Lung (tissue), 12 donors: Measurements from ENCODE around the gene ESRRB. TPM values are rescaled to one million over a fixed set of nuclear protein-coding genes. Genes with fewer than 3 reads are reported as not detected.

Experiments used
- ATAC-seq: fragments of 200-7000 bp; cut with Tn5 transposase; one replicate; pipeline ENCODE4 v1.9.1; 2020; ENCODE audit warnings: moderate number of reproducible peaks; ENCODE audit not compliant: insufficient read depth, low FRiP score
- DNase-seq, 3 donors: peaks; one replicate each; pipeline ENCODE4 v3.0.0-alpha.2; 2013 to 2017
- H3K27ac ChIP-seq, 2 donors: one replicate each; pipeline ENCODE4 v1.5.1; 2013; ENCODE audit warnings: mild to moderate bottlenecking in 2 of 2, moderate library complexity in 2 of 2, control low read depth in 1 of 2, inconsistent platforms in 1 of 2, low read depth in 1 of 2, low read length in 1 of 2
- H3K27me3 ChIP-seq, 3 donors: one replicate each; pipeline ENCODE4 v1.5.1; 2013; ENCODE audit warnings: low read length in 2 of 3; ENCODE audit not compliant: control insufficient read depth in 3 of 3, insufficient read depth in 3 of 3
- H3K36me3 ChIP-seq, 4 donors: one replicate each; pipeline ENCODE4 v1.5.1; 2013; ENCODE audit warnings: low read length in 4 of 4, mild to moderate bottlenecking in 1 of 4, moderate library complexity in 1 of 4; ENCODE audit not compliant: control insufficient read depth in 4 of 4, insufficient read depth in 4 of 4
- H3K4me1 ChIP-seq, 5 donors: one replicate each; pipeline ENCODE4 v1.5.1; 2013; ENCODE audit warnings: low read length in 5 of 5, mild to moderate bottlenecking in 2 of 5, moderate library complexity in 1 of 5; ENCODE audit not compliant: control insufficient read depth in 5 of 5, insufficient read depth in 5 of 5
- H3K4me3 ChIP-seq: one replicate; pipeline ENCODE4 v1.5.1; 2013; ENCODE audit warnings: mild to moderate bottlenecking, control low read depth, moderate library complexity
- H3K9ac ChIP-seq, 2 donors: one replicate each; pipeline ENCODE4 v1.5.1; 2013; ENCODE audit warnings: low read length in 2 of 2, control low read depth in 1 of 2; ENCODE audit not compliant: insufficient read depth in 1 of 2
- H3K9me3 ChIP-seq, 4 donors: one replicate each; pipeline ENCODE4 v1.5.1; 2013; ENCODE audit warnings: low read length in 3 of 4, mild to moderate bottlenecking in 1 of 4, moderate library complexity in 1 of 4; ENCODE audit not compliant: control insufficient read depth in 4 of 4, insufficient read depth in 3 of 4
- CTCF ChIP-seq: IDR thresholded peaks from 2 replicates; pipeline ENCODE4 v1.5.1; 2012; ENCODE audit warnings: mild to moderate bottlenecking; ENCODE audit errors: control extremely low read depth, extremely low read depth
- WGBS, 2 donors: extraction: QIAGEN DNeasy Blood & Tissue Kit; methylation state at CpG; one replicate each; pipeline ENCODE4 v1.1.7; 2013; 5-methylcytosine and 5-hydroxymethylcytosine counted together
- polyA plus RNA-seq, 2 donors: library from polyadenylated mRNA; stranded (reverse); fragments of 200-250 nt; gene quantifications; one replicate each; pipeline ENCODE4 v1.2.1, GENCODE V29; 2013
- total RNA-seq, 2 donors: library from RNA; depleted of rRNA in 1 of 2; stranded (reverse); fragments of >200 nt in 1 of 2; gene quantifications; one replicate each; pipeline ENCODE4 v1.2.1, GENCODE V29; 2014 to 2021
- donor health status: control.
- donor health status: control.
- donor health status: Bipolar disorder and iron deficiency.
- donor health status: healthy.
- donor health status: DM: yes; HTN: yes; CAD: no.

Gene ESRRB
- total and polyA plus RNA-seq, 4 donors, result 0.02 to 0.26 (median 0.18) TPM

GRCh38 chr14:76464856-76465255 lies 88.9 kb downstream of the ESRRB start:
- 85 to 89% methylated on average over 4 of the region's 4 CpGs for WGBS, 2 donors
- H3K9ac ChIP-seq, result no peak overlapping the region
- no peak for TF ChIP-seq CTCF
- no peaks in the 10 kb centered on the region for H3K27me3 ChIP-seq
- ATAC-seq (no peak), DNase-seq (no peak)
- no peak overlapping the region for H3K27ac ChIP-seq
- H3K36me3 ChIP-seq, result no peaks in the 10 kb centered on the region
- H3K4me3 ChIP-seq, result no peak overlapping the region
- H3K9me3 ChIP-seq, result no peaks in the 10 kb centered on the region
- peaks cover 0 to 4% (median 2%) of the 10 kb centered on the region in 5 donors for H3K4me1 ChIP-seq

- no peak overlapping the region for H3K27ac ChIP-seq
- ATAC-seq (no peak), DNase-seq (no peak)
- H3K4me3 ChIP-seq, result no peak overlapping the region
- no peak overlapping the region for H3K9ac ChIP-seq
- peaks cover 0 to 4% (median 2%) of the 10 kb centered on the region in 5 donors for H3K4me1 ChIP-seq
- 70 to 81% methylated on average over 9 of the region's 9 CpGs for WGBS, 2 donors
- no peak for TF ChIP-seq CTCF
- H3K36me3 ChIP-seq, result no peaks in the 10 kb centered on the region
- no peaks in the 10 kb centered on the region for H3K27me3 ChIP-seq
- no peaks in the 10 kb centered on the region for H3K9me3 ChIP-seq
These were observed 89.7 kb downstream of the ESRRB start for GRCh38 chr14:76465664-76466063.

- Histone ChIP-seq H3K27me3 (no peaks in the 10 kb centered on the region), H3K9me3 (no peaks in the 10 kb centered on the region), H3K4me1 (peaks cover 0 to 4% (median 2%) of the 10 kb centered on the region in 5 donors), H3K4me3 (no peak overlapping the region), H3K36me3 (no peaks in the 10 kb centered on the region), H3K9ac (no peak overlapping the region), H3K27ac (no peak overlapping the region)
- no peak for ATAC-seq
- WGBS, 2 donors, result 71 to 89% methylated on average over 7 to 8 of the region's 8 CpGs
- no peak for TF ChIP-seq CTCF
- peak in 2 of 3 donors; percentile 16 to 51 for DNase-seq
These were observed 91.8 kb downstream of the ESRRB start for GRCh38 chr14:76467711-76468155.

- no peak for DNase-seq
- Histone ChIP-seq H3K4me3 (no peak overlapping the region), H3K27ac (no peak overlapping the region), H3K27me3 (no peaks in the 10 kb centered on the region), H3K9me3 (no peaks in the 10 kb centered on the region), H3K9ac (no peak overlapping the region), H3K36me3 (no peaks in the 10 kb centered on the region), H3K4me1 (peaks cover 2 to 11% (median 4%) of the 10 kb centered on the region in 5 donors)
- WGBS, 2 donors, result 90 to 94% methylated on average over 5 of the region's 5 CpGs
- no peak for ATAC-seq
- no peak for TF ChIP-seq CTCF
These were observed 96.3 kb downstream of the ESRRB start for GRCh38 chr14:76472199-76472723.
